ENCODE measurements around the gene MVB12B. TPM values are rescaled to one million over a fixed set of nuclear protein-coding genes. Genes with fewer than 3 reads are reported as not detected.

MVB12B gene
- polyA plus RNA-seq, 1 donor = 13.4 TPM

DNA sequence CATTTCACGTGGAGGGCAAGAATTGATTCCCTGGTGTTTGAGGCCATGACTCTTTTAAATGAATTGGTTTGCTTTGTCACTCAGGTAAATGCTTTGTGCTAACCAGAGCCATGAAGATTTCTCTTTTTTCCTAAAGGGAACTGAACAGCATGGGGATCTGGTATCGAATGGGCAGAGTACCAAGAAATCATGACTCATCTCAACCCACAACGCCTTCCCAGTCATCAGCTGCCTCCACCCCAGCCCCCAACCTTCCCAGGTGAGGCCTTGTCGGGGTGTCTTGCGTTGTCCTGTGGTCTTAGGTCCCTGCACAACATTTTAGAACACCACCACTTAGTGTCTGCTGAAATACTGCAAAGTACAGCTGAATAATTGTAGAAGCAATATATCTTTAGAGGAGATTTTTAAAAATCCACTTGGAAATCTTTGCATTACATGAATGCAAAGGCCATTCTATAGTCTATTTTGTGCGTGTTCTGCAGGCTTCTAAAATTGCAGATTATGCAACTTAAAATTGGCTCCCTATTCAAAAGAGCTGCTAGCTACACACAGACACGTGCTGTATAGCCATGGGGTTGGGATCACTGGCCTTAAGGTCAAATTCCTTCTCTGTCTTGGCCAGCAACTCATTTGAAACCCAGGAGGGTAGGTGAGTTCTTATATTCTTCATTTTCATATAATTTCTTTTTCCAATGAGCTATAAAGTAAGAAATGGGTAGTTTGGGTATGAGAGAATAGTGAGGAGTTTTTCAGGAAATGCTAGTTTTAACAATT lies 69.0 kb downstream of the MVB12B start:
- no CpG with 5 or more reads among the region's 7 CpGs for whole genome bisulfite sequencing (ENCODE audit: insufficient coverage, low lambda C conversion rate)
- no peaks in the 10 kb centered on the region for H3K27me3 ChIP-seq (ENCODE audit: control insufficient read depth, insufficient read depth, low read length)
- no peaks in the 10 kb centered on the region for H3K4me1 ChIP-seq (ENCODE audit: control insufficient read depth, insufficient read depth, low read length)
- DNase-seq = no peak
- H3K4me3 ChIP-seq (ENCODE audit: low read length) = no peak overlapping the region
- H3K27ac ChIP-seq (ENCODE audit: low read length) = no peak overlapping the region
- no peaks in the 10 kb centered on the region for H3K9me3 ChIP-seq (ENCODE audit: control insufficient read depth, low read depth, low read length)
- peaks cover 65% of the 10 kb centered on the region for H3K36me3 ChIP-seq (ENCODE audit: control insufficient read depth, insufficient read depth, low read length)

DNA sequence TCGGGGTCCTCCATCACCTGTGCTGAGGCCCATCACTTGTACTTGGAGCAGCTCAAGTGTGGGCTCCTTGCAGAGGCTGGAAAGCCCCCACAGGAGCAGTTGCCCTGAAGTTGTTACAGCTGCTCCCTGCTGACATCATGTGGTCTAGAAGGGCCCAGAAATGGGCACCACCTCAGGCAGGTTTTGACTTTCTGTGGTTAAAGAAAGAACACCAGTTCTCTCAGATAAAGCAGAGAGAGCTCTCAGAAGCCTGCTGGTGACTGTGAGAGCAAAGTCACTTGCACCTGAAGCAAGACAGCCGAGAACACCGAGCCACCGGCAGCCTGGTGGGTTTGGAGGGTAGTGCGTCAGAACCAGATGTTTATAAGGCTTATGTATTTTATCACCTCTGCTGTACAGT lies 70.4 kb downstream of the MVB12B start:
- no peak for DNase-seq
- 100% methylated on average over 1 of the region's 5 CpGs for whole genome bisulfite sequencing (ENCODE audit: insufficient coverage, low lambda C conversion rate)
- H3K27me3 ChIP-seq (ENCODE audit: control insufficient read depth, insufficient read depth, low read length) = no peaks in the 10 kb centered on the region
- H3K9me3 ChIP-seq (ENCODE audit: control insufficient read depth, low read depth, low read length) = no peaks in the 10 kb centered on the region
- peaks cover 68% of the 10 kb centered on the region for H3K36me3 ChIP-seq (ENCODE audit: control insufficient read depth, insufficient read depth, low read length)
- no peak overlapping the region for H3K4me3 ChIP-seq (ENCODE audit: low read length)
- H3K4me1 ChIP-seq (ENCODE audit: control insufficient read depth, insufficient read depth, low read length) = no peaks in the 10 kb centered on the region
- H3K27ac ChIP-seq (ENCODE audit: low read length) = no peak overlapping the region

DNA sequence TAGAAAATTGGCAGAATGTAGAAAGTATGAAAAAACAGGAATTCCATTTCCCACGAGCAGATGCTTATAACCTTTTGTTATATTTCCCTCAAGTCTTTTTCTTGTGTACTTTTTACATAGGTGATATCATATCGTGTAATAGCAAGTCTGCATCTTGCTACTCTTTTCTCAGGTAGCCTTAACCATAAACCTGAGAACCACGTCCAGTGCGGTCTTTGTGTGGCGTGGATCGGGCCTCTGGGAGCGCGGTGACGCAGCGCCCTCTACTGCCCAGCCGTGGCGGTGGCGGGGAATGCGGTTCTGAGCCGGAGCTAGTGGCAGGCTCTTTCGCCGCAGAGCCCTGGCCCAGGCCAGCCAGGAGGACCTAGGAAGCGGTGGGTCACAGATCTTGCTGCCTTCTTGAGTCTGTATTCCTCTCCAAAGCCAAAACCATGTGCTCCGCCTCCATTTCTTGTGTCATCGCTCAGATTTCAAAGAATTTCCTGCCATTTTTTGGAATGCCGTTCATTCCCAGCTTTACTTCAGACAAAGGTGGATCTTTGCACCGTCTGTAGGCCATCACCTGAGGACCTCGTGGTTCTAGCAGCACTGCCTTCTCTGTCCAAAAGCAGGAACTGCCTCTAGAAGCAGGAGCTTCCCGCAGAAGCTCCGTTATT lies 71.9 kb downstream of the MVB12B start:
- peaks cover 60% of the 10 kb centered on the region for H3K36me3 ChIP-seq (ENCODE audit: control insufficient read depth, insufficient read depth, low read length)
- H3K4me1 ChIP-seq (ENCODE audit: control insufficient read depth, insufficient read depth, low read length) = no peaks in the 10 kb centered on the region
- H3K27ac ChIP-seq (ENCODE audit: low read length) = no peak overlapping the region
- H3K27me3 ChIP-seq (ENCODE audit: control insufficient read depth, insufficient read depth, low read length) = no peaks in the 10 kb centered on the region
- peak; percentile 52 to 62 for DNase-seq
- H3K9me3 ChIP-seq (ENCODE audit: control insufficient read depth, low read depth, low read length) = no peaks in the 10 kb centered on the region
- H3K4me3 ChIP-seq (ENCODE audit: low read length) = no peak overlapping the region
- no CpG with 5 or more reads among the region's 25 CpGs for WGBS (ENCODE audit: insufficient coverage, low lambda C conversion rate)

DNA sequence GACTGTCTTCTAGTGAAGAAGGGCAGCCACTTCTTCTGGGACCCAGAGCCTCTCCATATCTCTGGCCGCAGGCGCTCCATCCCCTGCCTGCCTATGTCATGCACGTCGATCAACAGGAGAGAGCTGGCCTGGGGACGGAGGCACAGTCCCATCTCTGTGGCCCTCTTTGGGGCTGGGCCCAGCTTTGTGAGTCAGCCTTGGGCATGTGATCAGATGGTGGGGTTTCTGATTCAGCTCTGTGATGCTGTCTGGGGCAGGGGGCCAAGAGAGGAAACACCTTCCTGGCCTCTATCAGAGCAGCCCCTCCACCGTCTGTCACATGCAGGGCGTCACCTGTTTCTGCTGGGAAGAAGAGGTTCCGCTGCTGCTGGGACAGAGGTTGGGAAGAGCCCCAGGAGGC lies 72.6 kb downstream of the MVB12B start:
- H3K4me1 ChIP-seq (ENCODE audit: control insufficient read depth, insufficient read depth, low read length) = no peaks in the 10 kb centered on the region
- H3K9me3 ChIP-seq (ENCODE audit: control insufficient read depth, low read depth, low read length) = no peaks in the 10 kb centered on the region
- H3K27ac ChIP-seq (ENCODE audit: low read length) = no peak overlapping the region
- H3K27me3 ChIP-seq (ENCODE audit: control insufficient read depth, insufficient read depth, low read length) = no peaks in the 10 kb centered on the region
- WGBS (ENCODE audit: insufficient coverage, low lambda C conversion rate) = no CpG with 5 or more reads among the region's 8 CpGs
- H3K36me3 ChIP-seq (ENCODE audit: control insufficient read depth, insufficient read depth, low read length) = peaks cover 54% of the 10 kb centered on the region
- DNase-seq = no peak
- no peak overlapping the region for H3K4me3 ChIP-seq (ENCODE audit: low read length)

DNA sequence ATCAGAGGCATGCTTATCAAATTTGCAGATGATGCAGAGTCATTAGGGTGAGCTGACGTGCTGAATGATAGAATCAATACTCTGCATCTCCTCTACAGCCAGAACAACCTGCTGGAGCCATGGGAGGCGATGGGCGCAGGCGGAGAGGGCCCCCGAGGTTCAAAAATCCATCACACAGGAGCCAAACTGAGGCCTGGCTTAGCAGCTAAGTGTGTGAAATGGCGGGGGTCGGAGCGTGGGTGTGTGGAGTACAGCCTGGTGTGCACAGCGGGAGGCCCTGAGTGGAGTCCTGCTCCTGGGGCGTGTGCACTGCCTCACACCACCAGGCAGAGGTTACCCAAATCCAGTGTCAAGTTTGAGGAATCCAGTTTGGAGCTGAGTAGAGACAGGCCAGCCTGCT lies 73.2 kb downstream of the MVB12B start:
- Histone ChIP-seq H3K36me3 (ENCODE audit: control insufficient read depth, insufficient read depth, low read length) (peaks cover 50% of the 10 kb centered on the region), H3K4me3 (ENCODE audit: low read length) (no peak overlapping the region), H3K27ac (ENCODE audit: low read length) (no peak overlapping the region), H3K27me3 (ENCODE audit: control insufficient read depth, insufficient read depth, low read length) (no peaks in the 10 kb centered on the region), H3K9me3 (ENCODE audit: control insufficient read depth, low read depth, low read length) (no peaks in the 10 kb centered on the region), H3K4me1 (ENCODE audit: control insufficient read depth, insufficient read depth, low read length) (no peaks in the 10 kb centered on the region)
- WGBS (ENCODE audit: insufficient coverage, low lambda C conversion rate) = no CpG with 5 or more reads among the region's 10 CpGs
- no peak for DNase-seq

DNA sequence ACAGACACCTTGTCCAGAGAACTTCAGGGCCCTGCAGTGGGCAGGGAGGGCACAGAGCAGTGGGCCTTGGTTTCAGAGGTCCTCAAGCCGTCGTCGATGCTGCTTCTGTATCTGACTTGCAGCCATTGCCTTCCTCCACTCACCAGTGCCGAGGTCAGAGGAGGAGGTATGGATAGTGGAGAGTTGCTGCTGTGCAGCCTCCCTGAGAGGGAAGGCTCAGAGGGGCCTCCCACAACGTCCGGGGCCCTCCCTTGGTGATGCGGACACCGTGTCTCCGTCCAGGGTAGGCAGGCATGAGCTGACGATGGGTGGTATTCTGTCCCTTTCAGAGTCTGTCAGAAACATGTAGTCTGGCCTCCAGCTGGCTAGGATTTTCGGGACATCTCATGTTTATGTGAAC lies 73.9 kb downstream of the MVB12B start:
- H3K4me3 ChIP-seq (ENCODE audit: low read length) = no peak overlapping the region
- H3K9me3 ChIP-seq (ENCODE audit: control insufficient read depth, low read depth, low read length) = no peaks in the 10 kb centered on the region
- H3K27ac ChIP-seq (ENCODE audit: low read length) = no peak overlapping the region
- peaks cover 42% of the 10 kb centered on the region for H3K36me3 ChIP-seq (ENCODE audit: control insufficient read depth, insufficient read depth, low read length)
- DNase-seq = no peak
- no peaks in the 10 kb centered on the region for H3K27me3 ChIP-seq (ENCODE audit: control insufficient read depth, insufficient read depth, low read length)
- no peaks in the 10 kb centered on the region for H3K4me1 ChIP-seq (ENCODE audit: control insufficient read depth, insufficient read depth, low read length)
- WGBS (ENCODE audit: insufficient coverage, low lambda C conversion rate) = no CpG with 5 or more reads among the region's 11 CpGs

DNA sequence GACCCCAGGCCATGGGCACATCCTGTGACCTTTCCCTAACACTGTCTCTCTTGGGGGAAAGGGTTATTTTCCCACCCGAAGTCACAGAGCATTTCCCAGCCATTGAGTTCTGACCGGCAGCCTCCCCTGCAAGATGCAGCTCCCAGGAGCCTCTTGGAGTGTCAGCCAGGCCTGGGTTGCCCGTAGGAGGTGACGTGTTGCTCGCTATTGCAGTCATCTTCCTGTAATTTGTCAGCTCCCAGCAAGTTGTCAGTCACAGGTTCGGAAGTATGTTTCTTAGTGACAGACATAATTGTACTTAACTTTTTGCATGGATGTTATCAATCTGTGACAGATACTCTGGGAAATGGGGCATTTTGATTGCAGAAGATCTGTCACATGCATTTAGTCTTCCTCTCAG lies 74.5 kb downstream of the MVB12B start:
- Histone ChIP-seq H3K27ac (ENCODE audit: low read length) (no peak overlapping the region), H3K9me3 (ENCODE audit: control insufficient read depth, low read depth, low read length) (no peaks in the 10 kb centered on the region), H3K4me1 (ENCODE audit: control insufficient read depth, insufficient read depth, low read length) (no peaks in the 10 kb centered on the region), H3K27me3 (ENCODE audit: control insufficient read depth, insufficient read depth, low read length) (no peaks in the 10 kb centered on the region), H3K36me3 (ENCODE audit: control insufficient read depth, insufficient read depth, low read length) (peaks cover 40% of the 10 kb centered on the region), H3K4me3 (ENCODE audit: low read length) (no peak overlapping the region)
- DNase-seq = no peak
- WGBS (ENCODE audit: insufficient coverage, low lambda C conversion rate) = no CpG with 5 or more reads among the region's 6 CpGs

DNA sequence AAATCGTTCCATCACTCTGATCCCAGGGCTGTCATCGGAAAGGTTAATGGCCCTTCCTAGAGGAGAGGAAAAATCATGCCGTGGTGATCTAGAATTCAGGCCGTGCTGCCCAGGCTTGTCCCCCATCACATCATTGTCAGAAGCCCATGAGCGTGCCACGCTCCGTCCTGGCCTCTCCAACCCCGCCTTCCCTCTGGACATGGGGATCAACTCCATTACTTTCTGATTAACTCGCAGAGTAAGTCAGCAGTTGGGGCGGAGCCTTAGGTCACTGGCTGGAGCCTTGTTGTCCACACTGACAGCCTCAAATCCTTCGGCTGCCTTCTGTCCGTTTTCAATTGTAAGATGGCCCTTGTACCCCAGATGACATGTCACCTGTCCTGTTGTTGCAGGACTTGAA lies 75.0 kb downstream of the MVB12B start:
- H3K27me3 ChIP-seq (ENCODE audit: control insufficient read depth, insufficient read depth, low read length) = no peaks in the 10 kb centered on the region
- H3K36me3 ChIP-seq (ENCODE audit: control insufficient read depth, insufficient read depth, low read length) = peaks cover 36% of the 10 kb centered on the region
- WGBS (ENCODE audit: insufficient coverage, low lambda C conversion rate) = no CpG with 5 or more reads among the region's 12 CpGs

DNA sequence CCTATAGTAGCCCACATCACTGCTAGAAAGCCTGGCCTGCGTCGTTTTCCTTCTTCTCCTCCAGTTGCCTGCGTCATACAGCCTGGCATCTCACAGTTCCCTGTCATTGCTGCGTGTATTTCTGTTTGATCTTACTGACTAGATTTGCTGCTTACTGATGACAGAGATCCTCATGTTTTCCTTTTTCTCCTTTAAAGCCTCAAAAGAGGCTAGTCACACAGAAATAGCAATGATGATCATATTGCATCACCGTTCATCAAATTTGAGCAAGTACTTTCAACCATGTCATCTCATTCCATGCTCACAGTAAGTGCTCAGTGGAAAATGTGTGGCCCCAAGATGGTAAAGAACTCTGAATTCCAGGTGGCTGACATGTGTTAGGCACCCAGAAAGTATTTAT lies 76.8 kb downstream of the MVB12B start:
- H3K4me1 ChIP-seq (ENCODE audit: control insufficient read depth, insufficient read depth, low read length) = no peaks in the 10 kb centered on the region
- no peaks in the 10 kb centered on the region for H3K9me3 ChIP-seq (ENCODE audit: control insufficient read depth, low read depth, low read length)
- no peak overlapping the region for H3K27ac ChIP-seq (ENCODE audit: low read length)
- peaks cover 31% of the 10 kb centered on the region for H3K36me3 ChIP-seq (ENCODE audit: control insufficient read depth, insufficient read depth, low read length)
- no peak for DNase-seq
- whole genome bisulfite sequencing (ENCODE audit: insufficient coverage, low lambda C conversion rate) = no CpG with 5 or more reads among the region's 5 CpGs
- no peaks in the 10 kb centered on the region for H3K27me3 ChIP-seq (ENCODE audit: control insufficient read depth, insufficient read depth, low read length)
- no peak overlapping the region for H3K4me3 ChIP-seq (ENCODE audit: low read length)

More for the DNA sequence above, 75.0 kb downstream of the MVB12B start:
- no peaks in the 10 kb centered on the region for H3K4me1 ChIP-seq (ENCODE audit: control insufficient read depth, insufficient read depth, low read length)
- no peak overlapping the region for H3K27ac ChIP-seq (ENCODE audit: low read length)
- no peak overlapping the region for H3K4me3 ChIP-seq (ENCODE audit: low read length)
- no peak for DNase-seq
- no peaks in the 10 kb centered on the region for H3K9me3 ChIP-seq (ENCODE audit: control insufficient read depth, low read depth, low read length)

DNA sequence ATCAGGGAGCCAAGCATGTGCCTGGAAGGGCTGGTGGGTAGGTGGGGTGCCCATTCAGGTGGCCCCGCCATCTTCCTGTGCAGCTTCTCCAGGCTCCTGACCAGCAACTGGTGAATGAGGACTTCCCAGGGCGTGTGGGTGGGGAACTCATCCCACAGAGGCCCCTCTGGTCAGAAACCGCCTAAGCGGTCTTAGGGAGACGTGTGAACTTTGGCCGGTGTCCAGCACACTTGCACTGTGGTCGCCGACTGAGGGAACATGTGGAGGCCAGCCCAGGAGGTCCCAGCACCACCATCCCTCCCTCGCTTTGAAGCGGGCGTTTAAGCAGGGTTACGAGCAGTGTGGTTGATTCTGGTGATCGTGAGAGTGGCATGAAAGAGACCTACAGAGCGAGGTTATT lies 77.8 kb downstream of the MVB12B start:
- no peak for DNase-seq
- no peaks in the 10 kb centered on the region for H3K4me1 ChIP-seq (ENCODE audit: control insufficient read depth, insufficient read depth, low read length)
- H3K27ac ChIP-seq (ENCODE audit: low read length) = no peak overlapping the region
- H3K9me3 ChIP-seq (ENCODE audit: control insufficient read depth, low read depth, low read length) = no peaks in the 10 kb centered on the region
- H3K4me3 ChIP-seq (ENCODE audit: low read length) = no peak overlapping the region
- peaks cover 31% of the 10 kb centered on the region for H3K36me3 ChIP-seq (ENCODE audit: control insufficient read depth, insufficient read depth, low read length)
- no CpG with 5 or more reads among the region's 14 CpGs for WGBS (ENCODE audit: insufficient coverage, low lambda C conversion rate)
- H3K27me3 ChIP-seq (ENCODE audit: control insufficient read depth, insufficient read depth, low read length) = no peaks in the 10 kb centered on the region

Measured in large intestine (tissue), 3 donors.